Endothelial cell of umbilical vein (primary cell): ENCODE data around the gene ANTXRL. TPM values are rescaled to one million over a fixed set of nuclear protein-coding genes. Genes with fewer than 3 reads are reported as not detected.

Source experiments
- BruUV-seq: library from RNA; stranded (reverse); fragments of 400-500 nt; replicated peaks from 2 replicates; lab custom pipeline; 2021; lab: Mats Ljungman, UMichigan
- CTCF ChIA-PET: fragments of 300-600, 350-600 bp; sonication (Branson Sonifier 250); formaldehyde crosslinking; loops from one replicate; lab custom pipeline; 2021; ENCODE audit warnings: antibody characterized with exemption, inconsistent platforms; lab: Charles Lee
- POLR2A ChIA-PET: fragments of 300-600, 350-600 bp; sonication (Branson Sonifier 250); formaldehyde crosslinking; loops from one replicate; lab custom pipeline; 2021; ENCODE audit warnings: antibody characterized with exemption, inconsistent platforms; lab: Charles Lee
- DNase-seq: peaks from one replicate; pipeline ENCODE4 v3.0.0-alpha.2; 2011; ENCODE audit warnings: low read depth, low spot score
- FAIRE-seq: peaks from 2 replicates; lab custom pipeline; 2011; peaks lifted over from hg19 to GRCh38; lab: Jason Lieb, UNC
- H2AFZ ChIP-seq: 2 replicates; pipeline ENCODE4 v1.6.0; 2012; ENCODE audit warnings: low read depth, low read length, control low read depth, inconsistent platforms
- H3K27ac ChIP-seq: 2 replicates; pipeline ENCODE4 v1.5.1; 2011; ENCODE audit warnings: low read depth, mild to moderate bottlenecking, control low read depth, low read length, moderate library complexity; ENCODE audit not compliant: insufficient read depth
- H3K27me3 ChIP-seq, 2 experiments: 2 replicates each; pipeline versions ENCODE4 v1.6.0 to v1.6.1; 2011; ENCODE audit warnings: low read length in 2 of 2, mixed read lengths in 1 of 2; ENCODE audit not compliant: control insufficient read depth in 2 of 2, insufficient read depth in 2 of 2
- H3K36me3 ChIP-seq, 2 experiments: 2 replicates in 1 of 2; 3 replicates in 1 of 2; pipeline ENCODE4 v1.5.1; 2011; ENCODE audit warnings: low read length in 2 of 2, mild to moderate bottlenecking in 1 of 2, moderate library complexity in 1 of 2; ENCODE audit not compliant: control insufficient read depth in 2 of 2, insufficient read depth in 2 of 2; ENCODE audit errors: extremely low read depth in 1 of 2
- H3K4me1 ChIP-seq: 3 replicates; pipeline ENCODE4 v1.5.1; 2011; ENCODE audit warnings: mild to moderate bottlenecking, low read length; ENCODE audit not compliant: control insufficient read depth, insufficient read depth; ENCODE audit errors: extremely low read depth
- H3K4me2 ChIP-seq: 2 replicates; pipeline ENCODE4 v1.6.1; 2011; ENCODE audit warnings: low read length, control low read depth, mixed read lengths; ENCODE audit not compliant: insufficient read depth
- H3K4me3 ChIP-seq, 3 experiments: fragments of 200-600 bp in 1 of 3; sonication (generic), shearing (Covaris generic) in 1 of 3; replicated peaks in 1 of 3; 2 replicates each; pipeline ENCODE4 v1.5.1; 2011 to 2016; ENCODE audit warnings: control low read depth in 3 of 3, low read length in 3 of 3, mild to moderate bottlenecking in 2 of 3, inconsistent platforms in 1 of 3, low read depth in 1 of 3, moderate library complexity in 1 of 3; ENCODE audit not compliant: insufficient read depth in 1 of 3
- H3K79me2 ChIP-seq: 2 replicates; pipeline ENCODE4 v1.6.0; 2012; ENCODE audit warnings: low read length, inconsistent platforms; ENCODE audit not compliant: control insufficient read depth, insufficient read depth
- H3K9ac ChIP-seq: replicated peaks from 2 replicates; pipeline ENCODE3; 2011; ENCODE audit warnings: low read length, control low read depth; ENCODE audit not compliant: insufficient read depth; ENCODE audit errors: extremely low read depth
- H3K9me1 ChIP-seq: replicated peaks from 3 replicates; pipeline ENCODE4 v1.6.0; 2011; ENCODE audit warnings: mild to moderate bottlenecking, low read length; ENCODE audit not compliant: control insufficient read depth, insufficient read depth; ENCODE audit errors: extremely low read depth
- H3K9me3 ChIP-seq: replicated peaks from 2 replicates; pipeline ENCODE4 v1.5.1; 2012; ENCODE audit warnings: low read length, inconsistent platforms; ENCODE audit not compliant: control insufficient read depth, insufficient read depth
- H4K20me1 ChIP-seq: replicated peaks from 2 replicates; pipeline ENCODE3; 2011; ENCODE audit warnings: mild to moderate bottlenecking, low read length; ENCODE audit not compliant: control insufficient read depth, insufficient read depth; ENCODE audit errors: extremely low read depth
- EZH2 ChIP-seq: IDR thresholded peaks from 2 replicates; pipeline ENCODE4 v1.6.1; 2012; ENCODE audit warnings: borderline replicate concordance, low read depth, mild to moderate bottlenecking, moderate library complexity, low read length, inconsistent platforms; ENCODE audit not compliant: severe bottlenecking
- FOS ChIP-seq: IDR thresholded peaks from 2 replicates; pipeline ENCODE4 v1.6.1; 2011; ENCODE audit warnings: mild to moderate bottlenecking, low read length, moderate library complexity, borderline replicate concordance; ENCODE audit not compliant: insufficient read depth
- GATA2 ChIP-seq: IDR thresholded peaks from 2 replicates; pipeline ENCODE4 v1.7.0; 2011; ENCODE audit warnings: low read depth, mild to moderate bottlenecking, moderate library complexity, mixed read lengths, low read length; ENCODE audit not compliant: insufficient read length, insufficient read depth
- JUN ChIP-seq: IDR thresholded peaks from 2 replicates; pipeline ENCODE4 v1.6.1; 2011; ENCODE audit warnings: borderline replicate concordance, low read depth; ENCODE audit not compliant: insufficient read length, insufficient read depth
- MYC ChIP-seq: IDR thresholded peaks from one replicate; pipeline ENCODE4 v1.6.1; 2011; ENCODE audit warnings: mild to moderate bottlenecking, low read depth, low read length
- POLR2A ChIP-seq: IDR thresholded peaks from 2 replicates; pipeline ENCODE4 v1.6.1; 2012; ENCODE audit warnings: low read depth, mild to moderate bottlenecking, control low read depth, low read length
- POLR2AphosphoS5 ChIP-seq: IDR thresholded peaks from 2 replicates; pipeline ENCODE4 v1.6.1; 2012; ENCODE audit warnings: low read depth, mild to moderate bottlenecking, control low read depth, low read length, moderate library complexity; ENCODE audit not compliant: insufficient read depth
- dilution Hi-C: fragments of 300-500 bp; cut with MboI; formaldehyde crosslinking; loops from one replicate; pipeline ENCODE4 v1.15.0; 2019; ENCODE audit warnings: low sequenced_read_pairs; ENCODE audit not compliant: extremely low pct_ligation_motif_present
- intact Hi-C: fragments of 100-400 bp; cut with micrococcal nuclease; formaldehyde crosslinking; loops from one replicate; pipeline ENCODE4 v1.10.0; 2022
- polyA plus RNA-seq, 4 experiments: library from polyadenylated mRNA; depleted of rRNA in 3 of 4; stranded (reverse) in 3 of 4; unstranded in 1 of 4; fragments of >200 nt; gene quantifications; 2 replicates each; pipeline versions ENCODE4 v1.2.1 to v1.2.3, GENCODE V29; 2011 to 2012; ENCODE audit warnings: missing spikeins in 1 of 4
- total RNA-seq: library from RNA; stranded (reverse); gene quantifications from 2 replicates; pipeline ENCODE4 v1.2.3, GENCODE V29; 2021
- TF ChIP-seq, protein P1 (sequence below): IDR thresholded peaks from 2 replicates; pipeline ENCODE4 v1.6.1; 2011; ENCODE audit not compliant: insufficient read depth, insufficient read length
- TF ChIP-seq, protein P2 (sequence below), 2 donors: IDR thresholded peaks; 1 replicate in 1 of 2; 2 replicates in 1 of 2; pipeline ENCODE4 v1.5.1; 2011; ENCODE audit warnings: low read length in 2 of 2, mild to moderate bottlenecking in 2 of 2, moderate library complexity in 2 of 2, control low read depth in 1 of 2, inconsistent platforms in 1 of 2, low read depth in 1 of 2; ENCODE audit not compliant: insufficient read depth in 1 of 2; ENCODE audit errors: extremely low read depth in 1 of 2

Gene ANTXRL
- total and polyA plus RNA-seq, 2 donors (not counting 3 experiments of a cell fraction or from before 2014, with no cell fraction given): not detected

DNA sequence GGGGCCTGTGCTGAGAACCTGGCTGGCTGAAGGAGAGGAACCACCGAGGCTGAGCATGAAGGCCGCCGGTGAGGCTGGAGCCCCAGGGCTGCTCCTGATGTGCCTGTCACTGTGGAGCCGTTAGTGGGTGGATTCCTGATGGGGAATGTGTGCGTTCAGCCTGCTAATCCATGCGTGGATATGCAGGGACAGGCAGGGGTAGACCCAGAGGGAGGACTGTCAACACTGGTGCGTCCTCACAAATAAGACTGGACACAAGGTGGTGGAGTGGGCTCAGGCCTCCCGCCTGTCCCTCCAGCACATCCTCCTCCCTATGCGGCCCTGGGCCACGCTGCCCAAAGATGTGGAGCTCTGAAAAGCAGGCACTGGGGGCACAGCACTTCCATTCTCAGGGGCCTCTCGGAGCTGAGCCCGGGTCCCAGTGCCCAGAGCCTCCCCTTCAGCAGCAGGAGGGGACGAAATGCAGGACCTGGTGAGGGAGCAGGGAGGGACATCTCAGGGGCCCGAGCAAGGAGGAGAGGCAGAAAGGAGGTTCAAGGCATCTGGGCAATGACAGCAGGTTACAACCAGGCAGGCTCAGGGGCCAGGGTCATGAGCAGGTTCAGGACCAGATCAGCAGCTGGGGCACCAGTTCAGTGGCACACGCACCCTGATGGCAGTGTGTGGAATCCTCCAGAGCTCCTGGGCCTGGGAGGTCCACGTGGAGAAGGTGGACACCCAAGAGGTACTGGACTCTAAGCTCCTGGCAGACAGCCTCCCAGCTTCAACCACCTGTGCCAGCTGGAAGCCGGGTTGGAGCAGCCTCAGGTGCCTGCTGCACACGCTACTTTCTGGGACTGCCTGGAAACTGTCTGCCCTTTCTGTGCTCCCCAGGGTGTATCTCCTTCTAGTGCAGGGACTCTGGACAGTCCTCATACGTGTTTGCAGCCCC lies 33.5 kb upstream of the ANTXRL start:
- Histone ChIP-seq H3K4me2 (no peak overlapping the region), H4K20me1 (no peaks in the 10 kb centered on the region), H3K4me1 (no peaks in the 10 kb centered on the region), H3K79me2 (no peaks in the 10 kb centered on the region), H3K9me1 (no peaks in the 10 kb centered on the region), H2AFZ (no peak overlapping the region), H3K9me3 (no peaks in the 10 kb centered on the region), H3K36me3 (no peaks in the 10 kb centered on the region), H3K27ac (no peak overlapping the region), H3K27me3 (peaks cover 0 to 2% of the 10 kb centered on the region in 2 experiments), H3K4me3 (no peak overlapping the region), H3K9ac (no peak overlapping the region)
- no peak for FAIRE-seq
- ChIA-PET CTCF (interaction anchor here (4.1 kb wide), 1 partner anchor 25 kb away, joined by 23 read pairs; no protein-coding TSS in a partner anchor), POLR2A (no interaction called here)
- BruUV-seq: no TSS peak
- DNase-seq: no peak
- TF ChIP-seq FOS (no peak), POLR2AphosphoS5 (no peak), GATA2 (no peak), EZH2 (no peak), JUN (no peak), POLR2A (no peak), MYC (no peak)
- TF ChIP-seq, protein P1, sequence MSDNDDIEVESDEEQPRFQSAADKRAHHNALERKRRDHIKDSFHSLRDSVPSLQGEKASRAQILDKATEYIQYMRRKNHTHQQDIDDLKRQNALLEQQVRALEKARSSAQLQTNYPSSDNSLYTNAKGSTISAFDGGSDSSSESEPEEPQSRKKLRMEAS: no peak
- TF ChIP-seq, protein P2, sequence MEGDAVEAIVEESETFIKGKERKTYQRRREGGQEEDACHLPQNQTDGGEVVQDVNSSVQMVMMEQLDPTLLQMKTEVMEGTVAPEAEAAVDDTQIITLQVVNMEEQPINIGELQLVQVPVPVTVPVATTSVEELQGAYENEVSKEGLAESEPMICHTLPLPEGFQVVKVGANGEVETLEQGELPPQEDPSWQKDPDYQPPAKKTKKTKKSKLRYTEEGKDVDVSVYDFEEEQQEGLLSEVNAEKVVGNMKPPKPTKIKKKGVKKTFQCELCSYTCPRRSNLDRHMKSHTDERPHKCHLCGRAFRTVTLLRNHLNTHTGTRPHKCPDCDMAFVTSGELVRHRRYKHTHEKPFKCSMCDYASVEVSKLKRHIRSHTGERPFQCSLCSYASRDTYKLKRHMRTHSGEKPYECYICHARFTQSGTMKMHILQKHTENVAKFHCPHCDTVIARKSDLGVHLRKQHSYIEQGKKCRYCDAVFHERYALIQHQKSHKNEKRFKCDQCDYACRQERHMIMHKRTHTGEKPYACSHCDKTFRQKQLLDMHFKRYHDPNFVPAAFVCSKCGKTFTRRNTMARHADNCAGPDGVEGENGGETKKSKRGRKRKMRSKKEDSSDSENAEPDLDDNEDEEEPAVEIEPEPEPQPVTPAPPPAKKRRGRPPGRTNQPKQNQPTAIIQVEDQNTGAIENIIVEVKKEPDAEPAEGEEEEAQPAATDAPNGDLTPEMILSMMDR (IDR thresholded peaks at IDR 0.05; ENCODE audit: extremely low read depth in 1 of 2, insufficient read depth in 1 of 2, low read depth in 1 of 2, low read length in 2 of 2): no peak
- intact Hi-C loops: no loop called here
- dilution Hi-C loops: no loop called here
